ENCODE data around the gene SGK1. TPM values are rescaled to one million over a fixed set of nuclear protein-coding genes. Genes with fewer than 3 reads are reported as not detected.

Gene SGK1
- polyA plus RNA-seq, 4 donors, result 54.5 to 848 (median 183) TPM

GRCh38 chr6:134172706-134173365 lies 145.1 kb downstream of the SGK1 start:
- Histone ChIP-seq H3K27me3 (ENCODE audit: control insufficient read depth in 3 of 3, insufficient read depth in 3 of 3, low read length in 3 of 3) (no peaks in the 10 kb centered on the region), H3K9me3 (ENCODE audit: control insufficient read depth in 2 of 2, insufficient read depth in 1 of 2, low read depth in 1 of 2, low read length in 1 of 2) (no peaks in the 10 kb centered on the region), H3K27ac (ENCODE audit: low read depth in 1 of 3, low read length in 2 of 3) (peak overlapping the region in 2 of 3 donors; percentile 2 to 64), H3K4me1 (ENCODE audit: control insufficient read depth in 3 of 3, insufficient read depth in 2 of 3, low read depth in 1 of 3, low read length in 2 of 3) (peaks cover 0 to 39% (median 2%) of the 10 kb centered on the region in 3 donors), H3K4me3 (ENCODE audit: low read depth in 1 of 3, low read length in 3 of 3) (peak overlapping the region in 2 of 3 donors; percentile 5 to 55), H3K36me3 (ENCODE audit: control insufficient read depth in 3 of 3, insufficient read depth in 2 of 3, low read depth in 1 of 3, low read length in 3 of 3) (peaks cover 14 to 30% (median 22%) of the 10 kb centered on the region in 3 donors)
- DNase-seq, result peak in 1 of 2 donors; percentile 18
- FAIRE-seq, result no peak
- WGBS, 3 donors, result 70 to 75% (median 70%) methylated on average over 7 of the region's 7 CpGs

- FAIRE-seq (no peak), DNase-seq (no peak)
- H3K36me3 ChIP-seq (ENCODE audit: control insufficient read depth in 3 of 3, insufficient read depth in 2 of 3, low read depth in 1 of 3, low read length in 3 of 3), result peaks cover 14 to 33% (median 22%) of the 10 kb centered on the region in 3 donors
- no peaks in the 10 kb centered on the region for H3K27me3 ChIP-seq (ENCODE audit: control insufficient read depth in 3 of 3, insufficient read depth in 3 of 3, low read length in 3 of 3)
- peak overlapping the region in 1 of 3 donors; percentile 55 for H3K4me3 ChIP-seq (ENCODE audit: low read depth in 1 of 3, low read length in 3 of 3)
- 81 to 87% (median 87%) methylated on average over 8 of the region's 8 CpGs for WGBS, 3 donors
- H3K4me1 ChIP-seq (ENCODE audit: control insufficient read depth in 3 of 3, insufficient read depth in 2 of 3, low read depth in 1 of 3, low read length in 2 of 3), result peaks cover 0 to 33% (median 2%) of the 10 kb centered on the region in 3 donors
- H3K27ac ChIP-seq (ENCODE audit: low read depth in 1 of 3, low read length in 2 of 3), result peak overlapping the region in 2 of 3 donors; percentile 2 to 68
- no peaks in the 10 kb centered on the region for H3K9me3 ChIP-seq (ENCODE audit: control insufficient read depth in 2 of 2, insufficient read depth in 1 of 2, low read depth in 1 of 2, low read length in 1 of 2)
Observed at GRCh38 chr6:134172020-134172705, 145.7 kb downstream of the SGK1 start.

GRCh38 chr6:134171517-134171916 lies 146.4 kb downstream of the SGK1 start:
- Histone ChIP-seq H3K4me1 (ENCODE audit: control insufficient read depth in 3 of 3, insufficient read depth in 2 of 3, low read depth in 1 of 3, low read length in 2 of 3) (peaks cover 0 to 29% (median 2%) of the 10 kb centered on the region in 3 donors), H3K4me3 (ENCODE audit: low read depth in 1 of 3, low read length in 3 of 3) (peak overlapping the region in 1 of 3 donors; percentile 55), H3K36me3 (ENCODE audit: control insufficient read depth in 3 of 3, insufficient read depth in 2 of 3, low read depth in 1 of 3, low read length in 3 of 3) (peaks cover 14 to 33% (median 22%) of the 10 kb centered on the region in 3 donors), H3K27me3 (ENCODE audit: control insufficient read depth in 3 of 3, insufficient read depth in 3 of 3, low read length in 3 of 3) (no peaks in the 10 kb centered on the region), H3K27ac (ENCODE audit: low read depth in 1 of 3, low read length in 2 of 3) (peak overlapping the region in 2 of 3 donors; percentile 43 to 68), H3K9me3 (ENCODE audit: control insufficient read depth in 2 of 2, insufficient read depth in 1 of 2, low read depth in 1 of 2, low read length in 1 of 2) (no peaks in the 10 kb centered on the region)
- FAIRE-seq, result no peak
- peak in 1 of 2 donors; percentile 21 for DNase-seq
- WGBS, 3 donors, result 83 to 91% (median 87%) methylated on average over 5 of the region's 5 CpGs

GRCh38 chr6:134170844-134171243 lies 147.1 kb downstream of the SGK1 start:
- 72 to 79% (median 73%) methylated on average over 10 of the region's 10 CpGs for WGBS, 3 donors
- Histone ChIP-seq H3K36me3 (ENCODE audit: control insufficient read depth in 3 of 3, insufficient read depth in 2 of 3, low read depth in 1 of 3, low read length in 3 of 3) (peaks cover 14 to 33% (median 22%) of the 10 kb centered on the region in 3 donors), H3K27ac (ENCODE audit: low read depth in 1 of 3, low read length in 2 of 3) (peak overlapping the region in 1 of 3 donors; percentile 68), H3K4me3 (ENCODE audit: low read depth in 1 of 3, low read length in 3 of 3) (peak overlapping the region in 1 of 3 donors; percentile 55), H3K4me1 (ENCODE audit: control insufficient read depth in 3 of 3, insufficient read depth in 2 of 3, low read depth in 1 of 3, low read length in 2 of 3) (peaks cover 0 to 23% (median under 1%) of the 10 kb centered on the region in 3 donors), H3K27me3 (ENCODE audit: control insufficient read depth in 3 of 3, insufficient read depth in 3 of 3, low read length in 3 of 3) (no peaks in the 10 kb centered on the region), H3K9me3 (ENCODE audit: control insufficient read depth in 2 of 2, insufficient read depth in 1 of 2, low read depth in 1 of 2, low read length in 1 of 2) (no peaks in the 10 kb centered on the region)
- DNase-seq (peak in 1 of 2 donors; percentile 23), FAIRE-seq (no peak)

GRCh38 chr6:134169871-134170486 lies 147.9 kb downstream of the SGK1 start:
- peak overlapping the region in 1 of 3 donors; percentile 46 for H3K27ac ChIP-seq (ENCODE audit: low read depth in 1 of 3, low read length in 2 of 3)
- H3K4me3 ChIP-seq (ENCODE audit: low read depth in 1 of 3, low read length in 3 of 3), result peak overlapping the region in 2 of 3 donors; percentile 16 to 25
- peaks cover 14 to 33% (median 22%) of the 10 kb centered on the region in 3 donors for H3K36me3 ChIP-seq (ENCODE audit: control insufficient read depth in 3 of 3, insufficient read depth in 2 of 3, low read depth in 1 of 3, low read length in 3 of 3)
- DNase-seq (peak in 1 of 2 donors; percentile 18), FAIRE-seq (no peak)
- H3K27me3 ChIP-seq (ENCODE audit: control insufficient read depth in 3 of 3, insufficient read depth in 3 of 3, low read length in 3 of 3), result no peaks in the 10 kb centered on the region
- H3K4me1 ChIP-seq (ENCODE audit: control insufficient read depth in 3 of 3, insufficient read depth in 2 of 3, low read depth in 1 of 3, low read length in 2 of 3), result peaks cover 0 to 20% (median 0%) of the 10 kb centered on the region in 3 donors
- H3K9me3 ChIP-seq (ENCODE audit: control insufficient read depth in 2 of 2, insufficient read depth in 1 of 2, low read depth in 1 of 2, low read length in 1 of 2), result no peaks in the 10 kb centered on the region
- 81 to 89% (median 83%) methylated on average over 23 of the region's 23 CpGs for WGBS, 3 donors

- Histone ChIP-seq H3K27me3 (ENCODE audit: control insufficient read depth in 3 of 3, insufficient read depth in 3 of 3, low read length in 3 of 3) (no peaks in the 10 kb centered on the region), H3K4me3 (ENCODE audit: low read depth in 1 of 3, low read length in 3 of 3) (no peak overlapping the region), H3K4me1 (ENCODE audit: control insufficient read depth in 3 of 3, insufficient read depth in 2 of 3, low read depth in 1 of 3, low read length in 2 of 3) (peaks cover 0 to 20% (median 0%) of the 10 kb centered on the region in 3 donors), H3K9me3 (ENCODE audit: control insufficient read depth in 2 of 2, insufficient read depth in 1 of 2, low read depth in 1 of 2, low read length in 1 of 2) (no peaks in the 10 kb centered on the region), H3K27ac (ENCODE audit: low read depth in 1 of 3, low read length in 2 of 3) (no peak overlapping the region), H3K36me3 (ENCODE audit: control insufficient read depth in 3 of 3, insufficient read depth in 2 of 3, low read depth in 1 of 3, low read length in 3 of 3) (peaks cover 14 to 33% (median 22%) of the 10 kb centered on the region in 3 donors)
- FAIRE-seq (no peak), DNase-seq (peak in 1 of 2 donors; percentile 20)
- 89 to 95% (median 90%) methylated on average over 8 of the region's 8 CpGs for WGBS, 3 donors
Observed at GRCh38 chr6:134168590-134169208, 149.2 kb downstream of the SGK1 start.

GRCh38 chr6:134166511-134167261 lies 151.2 kb downstream of the SGK1 start:
- H3K27me3 ChIP-seq (ENCODE audit: control insufficient read depth in 3 of 3, insufficient read depth in 3 of 3, low read length in 3 of 3), result no peaks in the 10 kb centered on the region
- peak in 1 of 2 donors; percentile 55 for DNase-seq
- WGBS, 3 donors, result 86 to 91% (median 87%) methylated on average over 7 of the region's 7 CpGs
- peaks cover 0 to 6% (median 1%) of the 10 kb centered on the region in 3 donors for H3K4me1 ChIP-seq (ENCODE audit: control insufficient read depth in 3 of 3, insufficient read depth in 2 of 3, low read depth in 1 of 3, low read length in 2 of 3)
- peaks cover 10 to 26% (median 14%) of the 10 kb centered on the region in 3 donors for H3K36me3 ChIP-seq (ENCODE audit: control insufficient read depth in 3 of 3, insufficient read depth in 2 of 3, low read depth in 1 of 3, low read length in 3 of 3)
- H3K9me3 ChIP-seq (ENCODE audit: control insufficient read depth in 2 of 2, insufficient read depth in 1 of 2, low read depth in 1 of 2, low read length in 1 of 2), result no peaks in the 10 kb centered on the region
- H3K4me3 ChIP-seq (ENCODE audit: low read depth in 1 of 3, low read length in 3 of 3), result no peak overlapping the region
- peak overlapping the region in 1 of 3 donors; percentile 35 for H3K27ac ChIP-seq (ENCODE audit: low read depth in 1 of 3, low read length in 2 of 3)
- FAIRE-seq, result no peak
